ENCODE measurements around the gene TEX261. TPM values are rescaled to one million over a fixed set of nuclear protein-coding genes. Genes with fewer than 3 reads are reported as not detected.

Gene TEX261
- total RNA-seq, 1 experiment from 2014 or later = 54.2 TPM

DNA sequence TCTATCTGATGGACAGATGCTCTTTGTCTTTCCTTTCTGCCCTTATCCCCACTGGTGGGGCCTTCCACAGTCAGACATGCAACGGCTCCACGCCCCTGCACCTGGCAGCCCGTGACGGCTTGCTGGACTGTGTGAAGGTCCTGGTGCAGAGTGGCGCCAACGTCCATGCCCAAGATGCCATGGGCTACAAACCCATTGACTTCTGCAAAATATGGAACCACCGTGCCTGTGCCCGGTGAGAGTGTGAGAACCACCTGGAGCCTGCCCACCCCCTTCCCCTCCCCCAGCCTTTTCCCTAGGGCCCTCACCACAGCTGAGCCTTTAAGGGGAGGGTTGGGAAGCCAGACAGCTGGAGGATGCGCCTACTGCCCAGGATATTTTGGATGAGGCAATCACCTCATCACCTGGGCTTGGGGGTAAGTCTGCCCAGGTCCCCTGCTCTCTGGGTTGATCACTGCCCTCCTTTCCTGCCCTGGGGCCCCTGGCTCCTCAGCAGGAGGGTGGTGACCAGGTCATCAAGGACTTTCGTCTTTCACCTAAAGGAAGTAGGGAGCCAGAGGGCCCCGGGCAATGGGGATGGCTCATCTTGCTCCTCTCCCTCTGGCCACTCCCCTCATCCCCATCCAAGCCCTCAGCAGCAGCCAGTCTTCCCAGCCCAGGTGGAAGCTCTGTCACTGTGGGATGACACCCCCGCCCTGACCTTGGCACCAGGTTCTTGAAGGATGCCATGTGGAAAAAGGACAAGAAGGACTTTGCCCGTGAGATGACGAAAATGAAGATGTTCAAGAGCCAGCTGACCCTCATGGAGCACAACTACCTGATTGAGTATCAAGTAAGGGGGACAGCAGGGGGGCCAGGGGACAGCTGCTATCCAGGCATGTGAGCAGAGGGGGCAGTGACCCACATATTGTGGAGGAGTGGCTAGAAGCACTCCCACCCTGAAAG is 12.5 kb downstream of the TEX261 start:
- H3K4me1 ChIP-seq (ENCODE audit: insufficient read depth, low read length) = peaks cover 8% of the 10 kb centered on the region
- H3K4me3 ChIP-seq (ENCODE audit: low read length) = no peak overlapping the region
- no peaks in the 10 kb centered on the region for H3K27me3 ChIP-seq (ENCODE audit: low read length)
- H4K20me1 ChIP-seq (ENCODE audit: low read length) = no peaks in the 10 kb centered on the region
- H3K36me3 ChIP-seq (ENCODE audit: low read depth, low read length) = peaks cover 12% of the 10 kb centered on the region
- intact Hi-C loops (cut with micrococcal nuclease) = no loop called here
- H3K79me2 ChIP-seq (ENCODE audit: low read length) = no peaks in the 10 kb centered on the region
- no peak overlapping the region for H3K27ac ChIP-seq (ENCODE audit: low read length)
- no peak overlapping the region for H3K4me2 ChIP-seq (ENCODE audit: low read length)
- no peak overlapping the region for H2AFZ ChIP-seq (ENCODE audit: low read length)
- H3F3A ChIP-seq (ENCODE audit: low read length, unreplicated experiment) = no peaks in the 10 kb centered on the region
- DNase-seq (no peak), ATAC-seq (no peak)
- H3K9me2 ChIP-seq (replicated peaks; ENCODE audit: low read length) = no peaks in the 10 kb centered on the region
- ChIA-PET POLR2A (ENCODE audit: unreplicated experiment) (no interaction called here), CTCF (no interaction called here)
- no peak for TF ChIP-seq EZH2 (IDR thresholded peaks at IDR 0.05; ENCODE audit: low read length, unreplicated experiment)
- no peak for TF ChIP-seq EZH2phosphoT487 (IDR thresholded peaks at IDR 0.05; ENCODE audit: borderline replicate concordance, low read length)
- TF ChIP-seq, protein P1, sequence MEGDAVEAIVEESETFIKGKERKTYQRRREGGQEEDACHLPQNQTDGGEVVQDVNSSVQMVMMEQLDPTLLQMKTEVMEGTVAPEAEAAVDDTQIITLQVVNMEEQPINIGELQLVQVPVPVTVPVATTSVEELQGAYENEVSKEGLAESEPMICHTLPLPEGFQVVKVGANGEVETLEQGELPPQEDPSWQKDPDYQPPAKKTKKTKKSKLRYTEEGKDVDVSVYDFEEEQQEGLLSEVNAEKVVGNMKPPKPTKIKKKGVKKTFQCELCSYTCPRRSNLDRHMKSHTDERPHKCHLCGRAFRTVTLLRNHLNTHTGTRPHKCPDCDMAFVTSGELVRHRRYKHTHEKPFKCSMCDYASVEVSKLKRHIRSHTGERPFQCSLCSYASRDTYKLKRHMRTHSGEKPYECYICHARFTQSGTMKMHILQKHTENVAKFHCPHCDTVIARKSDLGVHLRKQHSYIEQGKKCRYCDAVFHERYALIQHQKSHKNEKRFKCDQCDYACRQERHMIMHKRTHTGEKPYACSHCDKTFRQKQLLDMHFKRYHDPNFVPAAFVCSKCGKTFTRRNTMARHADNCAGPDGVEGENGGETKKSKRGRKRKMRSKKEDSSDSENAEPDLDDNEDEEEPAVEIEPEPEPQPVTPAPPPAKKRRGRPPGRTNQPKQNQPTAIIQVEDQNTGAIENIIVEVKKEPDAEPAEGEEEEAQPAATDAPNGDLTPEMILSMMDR (conservative IDR thresholded peaks at IDR 0.05; ENCODE audit: low read depth, low read length) = no peak
- no TSS peak for BruUV-seq (replicated peaks)
- H3K9me3 ChIP-seq (ENCODE audit: low read length) = no peaks in the 10 kb centered on the region
- H3K9ac ChIP-seq (ENCODE audit: low read length) = no peak overlapping the region

- no peak overlapping the region for H2AFZ ChIP-seq (ENCODE audit: low read length)
- no TSS peak for BruUV-seq (replicated peaks)
- H3K9me2 ChIP-seq (replicated peaks; ENCODE audit: low read length) = no peaks in the 10 kb centered on the region
- no peak overlapping the region for H3K27ac ChIP-seq (ENCODE audit: low read length)
- CTCF ChIA-PET = no interaction called here
- no peaks in the 10 kb centered on the region for H3K27me3 ChIP-seq (ENCODE audit: low read length)
- H3K79me2 ChIP-seq (ENCODE audit: low read length) = no peaks in the 10 kb centered on the region
- POLR2A ChIA-PET (ENCODE audit: unreplicated experiment) = no interaction called here
- intact Hi-C loops (cut with micrococcal nuclease) = no loop called here
- no peak overlapping the region for H3K4me3 ChIP-seq (ENCODE audit: low read length)
- DNase-seq (no peak), ATAC-seq (no peak)
- H4K20me1 ChIP-seq (ENCODE audit: low read length) = no peaks in the 10 kb centered on the region
- TF ChIP-seq EZH2phosphoT487 (IDR thresholded peaks at IDR 0.05; ENCODE audit: borderline replicate concordance, low read length) (no peak), EZH2 (IDR thresholded peaks at IDR 0.05; ENCODE audit: low read length, unreplicated experiment) (no peak)
- TF ChIP-seq, protein P1 (conservative IDR thresholded peaks at IDR 0.05; ENCODE audit: low read depth, low read length) = no peak
- peaks cover 7% of the 10 kb centered on the region for H3K36me3 ChIP-seq (ENCODE audit: low read depth, low read length)
- peaks cover 11% of the 10 kb centered on the region for H3K4me1 ChIP-seq (ENCODE audit: insufficient read depth, low read length)
- H3K9ac ChIP-seq (ENCODE audit: low read length) = no peak overlapping the region
- no peaks in the 10 kb centered on the region for H3F3A ChIP-seq (ENCODE audit: low read length, unreplicated experiment)
- no peak overlapping the region for H3K4me2 ChIP-seq (ENCODE audit: low read length)
- no peaks in the 10 kb centered on the region for H3K9me3 ChIP-seq (ENCODE audit: low read length)
These were observed 13.3 kb downstream of the TEX261 start for GRCh38 chr2:70981421-70981820.

DNA sequence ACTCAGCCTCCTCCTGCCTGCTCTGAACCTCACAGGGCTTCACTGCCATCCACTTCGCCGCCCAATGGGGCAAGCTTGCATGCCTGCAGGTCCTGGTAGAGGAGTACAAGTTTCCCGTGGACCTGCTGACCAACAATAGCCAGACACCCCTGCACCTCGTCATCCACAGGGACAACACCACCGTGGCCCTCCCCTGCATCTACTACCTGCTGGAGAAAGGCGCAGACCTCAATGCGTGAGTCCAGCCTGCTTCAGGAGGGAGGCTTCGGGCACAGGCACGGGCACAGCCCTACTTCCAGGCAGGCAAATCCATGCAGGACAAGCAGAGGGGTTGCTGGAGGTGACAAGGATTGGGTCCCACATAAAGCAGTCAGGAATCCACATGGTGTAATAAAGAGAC is 15.0 kb downstream of the TEX261 start:
- H3K9me3 ChIP-seq (ENCODE audit: low read length) = no peaks in the 10 kb centered on the region
- no peak overlapping the region for H3K4me3 ChIP-seq (ENCODE audit: low read length)
- no peaks in the 10 kb centered on the region for H3K9me2 ChIP-seq (replicated peaks; ENCODE audit: low read length)
- DNase-seq (no peak), ATAC-seq (no peak)
- no peak overlapping the region for H3K9ac ChIP-seq (ENCODE audit: low read length)
- no TSS peak for BruUV-seq (replicated peaks)
- no peaks in the 10 kb centered on the region for H3K27me3 ChIP-seq (ENCODE audit: low read length)
- TF ChIP-seq, protein P1 (conservative IDR thresholded peaks at IDR 0.05; ENCODE audit: low read depth, low read length) = no peak
- TF ChIP-seq EZH2phosphoT487 (IDR thresholded peaks at IDR 0.05; ENCODE audit: borderline replicate concordance, low read length) (no peak), EZH2 (IDR thresholded peaks at IDR 0.05; ENCODE audit: low read length, unreplicated experiment) (no peak)
- H2AFZ ChIP-seq (ENCODE audit: low read length) = no peak overlapping the region
- no peaks in the 10 kb centered on the region for H3K36me3 ChIP-seq (ENCODE audit: low read depth, low read length)
- no peak overlapping the region for H3K27ac ChIP-seq (ENCODE audit: low read length)
- ChIA-PET POLR2A (ENCODE audit: unreplicated experiment) (no interaction called here), CTCF (interaction anchor here (0.7 kb wide), 1 partner anchor 14 kb away, joined by 14 read pairs; no protein-coding TSS in a partner anchor)
- H3K79me2 ChIP-seq (ENCODE audit: low read length) = no peaks in the 10 kb centered on the region
- H3K4me2 ChIP-seq (ENCODE audit: low read length) = no peak overlapping the region
- peaks cover 16% of the 10 kb centered on the region for H3K4me1 ChIP-seq (ENCODE audit: insufficient read depth, low read length)
- no peaks in the 10 kb centered on the region for H3F3A ChIP-seq (ENCODE audit: low read length, unreplicated experiment)
- intact Hi-C loops (cut with micrococcal nuclease) = no loop called here
- no peaks in the 10 kb centered on the region for H4K20me1 ChIP-seq (ENCODE audit: low read length)
